Smooth muscle cell (in vitro differentiated cells): ENCODE measurements around the gene ATP1A2. TPM values are rescaled to one million over a fixed set of nuclear protein-coding genes. Genes with fewer than 3 reads are reported as not detected.

ENCODE experiments used
- DNase-seq: peaks from one replicate; lab custom pipeline; 2025; ENCODE audit not compliant: unreplicated experiment; lab: John Stamatoyannopoulos, UW
- H2AFZ ChIP-seq: fragments of 200-600 bp; sonication (generic); 2 replicates; pipeline ENCODE4 v1.6.0; 2016; ENCODE audit warnings: antibody characterized with exemption, low read depth, mild to moderate bottlenecking
- H3F3A ChIP-seq: fragments of 200-600 bp; sonication (generic); 2 replicates; pipeline ENCODE4 v1.6.0; 2017; ENCODE audit warnings: antibody characterized with exemption, low read depth
- H3K27ac ChIP-seq: fragments of 200-600 bp; sonication (generic); 2 replicates; pipeline ENCODE4 v1.5.1; 2016; ENCODE audit warnings: low read depth, mild to moderate bottlenecking
- H3K27me3 ChIP-seq: fragments of 200-600 bp; sonication (generic); 2 replicates; pipeline ENCODE4 v1.6.1; 2016; ENCODE audit warnings: low read depth, mild to moderate bottlenecking
- H3K36me3 ChIP-seq: fragments of 200-600 bp; sonication (generic); 2 replicates; pipeline ENCODE4 v1.5.1; 2016; ENCODE audit warnings: low read depth
- H3K4me1 ChIP-seq: fragments of 200-600 bp; sonication (generic); 2 replicates; pipeline ENCODE4 v1.5.1; 2016; ENCODE audit warnings: low read depth
- H3K4me2 ChIP-seq: fragments of 200-600 bp; sonication (generic); 2 replicates; pipeline ENCODE4 v1.6.0; 2016; ENCODE audit warnings: mild to moderate bottlenecking
- H3K4me3 ChIP-seq: fragments of 200-600 bp; sonication (generic); 2 replicates; pipeline ENCODE4 v1.5.1; 2016; ENCODE audit warnings: mild to moderate bottlenecking
- H3K79me2 ChIP-seq: fragments of 200-600 bp; sonication (generic); 2 replicates; pipeline ENCODE4 v1.6.0; 2016; ENCODE audit warnings: low read depth, mild to moderate bottlenecking
- H3K9ac ChIP-seq: fragments of 200-600 bp; sonication (generic); 2 replicates; pipeline ENCODE4 v1.6.0; 2016; ENCODE audit warnings: low read depth
- H3K9me3 ChIP-seq: fragments of 200-600 bp; sonication (generic); replicated peaks from 2 replicates; pipeline ENCODE4 v1.5.1; 2016; ENCODE audit warnings: low read depth
- H4K20me1 ChIP-seq: fragments of 200-600 bp; sonication (generic); 2 replicates; pipeline ENCODE4 v1.6.0; 2016; ENCODE audit warnings: low read depth
- CTCF ChIP-seq: fragments of 200-600 bp; sonication (generic); IDR thresholded peaks from 2 replicates; pipeline ENCODE4 v1.5.1; 2017; ENCODE audit warnings: borderline replicate concordance, mild to moderate bottlenecking, antibody characterized with exemption; ENCODE audit not compliant: insufficient read depth, poor library complexity, severe bottlenecking
- whole genome bisulfite sequencing: methylation state at CpG from one replicate; pipeline ENCODE4 v1.1.7; 2016; ENCODE audit warnings: low lambda C conversion rate; 5-methylcytosine and 5-hydroxymethylcytosine counted together
- polyA plus RNA-seq: library from polyadenylated mRNA; unstranded; fragments of >200 nt; fragmentation: Nextera tagmentation; extraction: Ambion mirVana; gene quantifications from 2 replicates; pipeline ENCODE4 v1.2.1, GENCODE V29; 2016
- total RNA-seq: library from RNA; depleted of rRNA; stranded (reverse); fragments of >200 nt; gene quantifications from 2 replicates; pipeline ENCODE4 v1.2.3, GENCODE V29; 2014

Gene ATP1A2
- total and polyA plus RNA-seq, 2 experiments from 2014 or later = not detected

GRCh38 chr1:160091666-160092223 lies 23.8 kb upstream of the ATP1A2 start:
- no peak overlapping the region for H2AFZ ChIP-seq
- WGBS = over 99% methylated on average over 4 of the region's 5 CpGs

GRCh38 chr1:160092366-160093068 lies 23.0 kb upstream of the ATP1A2 start:
- H3K9ac ChIP-seq = no peak overlapping the region
- no peaks in the 10 kb centered on the region for H3K27me3 ChIP-seq
- no peaks in the 10 kb centered on the region for H3F3A ChIP-seq
- no peak overlapping the region for H3K27ac ChIP-seq
- TF ChIP-seq CTCF = no peak
- whole genome bisulfite sequencing = 96% methylated on average over 31 of the region's 32 CpGs
- H3K4me2 ChIP-seq = no peak overlapping the region
- H4K20me1 ChIP-seq = no peaks in the 10 kb centered on the region
- no peaks in the 10 kb centered on the region for H3K9me3 ChIP-seq
- no peak overlapping the region for H3K4me3 ChIP-seq
- no peak overlapping the region for H2AFZ ChIP-seq
- DNase-seq = no peak
- H3K4me1 ChIP-seq = peaks cover 2% of the 10 kb centered on the region
- H3K79me2 ChIP-seq = no peaks in the 10 kb centered on the region
- H3K36me3 ChIP-seq = no peaks in the 10 kb centered on the region

More at GRCh38 chr1:160091666-160092223, 23.8 kb upstream of the ATP1A2 start:
- Histone ChIP-seq H3K4me3 (no peak overlapping the region), H3K4me2 (no peak overlapping the region), H3F3A (no peaks in the 10 kb centered on the region), H3K4me1 (no peaks in the 10 kb centered on the region), H4K20me1 (no peaks in the 10 kb centered on the region), H3K36me3 (no peaks in the 10 kb centered on the region), H3K79me2 (no peaks in the 10 kb centered on the region), H3K9me3 (no peaks in the 10 kb centered on the region), H3K27ac (no peak overlapping the region), H3K27me3 (no peaks in the 10 kb centered on the region), H3K9ac (no peak overlapping the region)
- DNase-seq = no peak
- no peak for TF ChIP-seq CTCF

GRCh38 chr1:160093069-160093395 lies 22.5 kb upstream of the ATP1A2 start:
- no peak overlapping the region for H3K4me3 ChIP-seq
- WGBS = 94% methylated on average over 9 of the region's 9 CpGs
- H3K79me2 ChIP-seq = no peaks in the 10 kb centered on the region
- H3K36me3 ChIP-seq = no peaks in the 10 kb centered on the region
- no peak overlapping the region for H2AFZ ChIP-seq
- no peaks in the 10 kb centered on the region for H3K27me3 ChIP-seq
- peaks cover 7% of the 10 kb centered on the region for H3K4me1 ChIP-seq
- no peaks in the 10 kb centered on the region for H4K20me1 ChIP-seq
- DNase-seq = no peak
- H3K27ac ChIP-seq = no peak overlapping the region
- TF ChIP-seq CTCF = no peak
- no peak overlapping the region for H3K4me2 ChIP-seq
- H3F3A ChIP-seq = no peaks in the 10 kb centered on the region
- no peaks in the 10 kb centered on the region for H3K9me3 ChIP-seq
- no peak overlapping the region for H3K9ac ChIP-seq

GRCh38 chr1:160093624-160094290 lies 21.8 kb upstream of the ATP1A2 start:
- no peaks in the 10 kb centered on the region for H3K27me3 ChIP-seq
- WGBS = 96% methylated on average over 21 of the region's 21 CpGs
- no peaks in the 10 kb centered on the region for H4K20me1 ChIP-seq
- peaks cover 9% of the 10 kb centered on the region for H3K4me1 ChIP-seq
- no peaks in the 10 kb centered on the region for H3K36me3 ChIP-seq
- H3K27ac ChIP-seq = no peak overlapping the region
- no peak overlapping the region for H2AFZ ChIP-seq
- no peak overlapping the region for H3K4me3 ChIP-seq
- no peaks in the 10 kb centered on the region for H3K9me3 ChIP-seq
- H3K4me2 ChIP-seq = no peak overlapping the region
- no peaks in the 10 kb centered on the region for H3K79me2 ChIP-seq
- DNase-seq = no peak
- no peak for TF ChIP-seq CTCF
- no peaks in the 10 kb centered on the region for H3F3A ChIP-seq
- H3K9ac ChIP-seq = no peak overlapping the region
